Measurements from ENCODE around the gene SH3TC1. TPM values are rescaled to one million over a fixed set of nuclear protein-coding genes. Genes with fewer than 3 reads are reported as not detected.

Gene SH3TC1
- polyA plus RNA-seq, 2 of the 4 experiments (the other 2 are of a cell fraction) = 2.8 to 7.4 TPM

- POLR2A ChIA-PET = no interaction called here
- no CpG with 5 or more reads among the region's 21 CpGs for WGBS (ENCODE audit: missing lambda C conversion rate)
- H3K4me2 ChIP-seq = no peak overlapping the region
- H3K4me1 ChIP-seq = peaks cover 10% of the 10 kb centered on the region
- ATAC-seq (no peak), FAIRE-seq (no peak), DNase-seq (ENCODE audit: low read depth in 1 of 2, low spot score in 1 of 2) (no peak)
- H3K9me3 ChIP-seq = no peaks in the 10 kb centered on the region
- TF ChIP-seq MYC (IDR thresholded peaks at IDR 0.05; ENCODE audit: borderline replicate concordance, low read length) (no peak), HOXA7 (CRISPR knock-in tag; IDR thresholded peaks at IDR 0.05) (no peak), RARB (CRISPR knock-in tag; IDR thresholded peaks at IDR 0.05) (no peak), KDM5A (IDR thresholded peaks at IDR 0.05) (no peak), GATA3 (IDR thresholded peaks at IDR 0.05; ENCODE audit: borderline replicate concordance) (no peak), USF2 (IDR thresholded peaks at IDR 0.05) (no peak), MAZ (IDR thresholded peaks at IDR 0.05; ENCODE audit: borderline replicate concordance, low read depth, low read length) (no peak), ZNF302 (CRISPR knock-in tag; IDR thresholded peaks at IDR 0.05) (no peak), EHF (CRISPR knock-in tag; IDR thresholded peaks at IDR 0.05) (no peak), FOSB (CRISPR knock-in tag; IDR thresholded peaks at IDR 0.05) (no peak), HOXB13 (CRISPR knock-in tag; IDR thresholded peaks at IDR 0.05; ENCODE audit: low read depth) (no peak), ZFP36 (IDR thresholded peaks at IDR 0.05; ENCODE audit: borderline replicate concordance, partially characterized antibody) (no peak)
- no peak overlapping the region for H3K27ac ChIP-seq
- CTCF ChIA-PET = interaction anchor here (0.5 to 2.5 kb wide), 3 partner anchors 11 to 141 kb away, joined by 4 to 5 read pairs (median 4); no protein-coding TSS in a partner anchor
- no peak overlapping the region for H3K4me3 ChIP-seq
Measured at GRCh38 chr4:8219236-8219635, 20.1 kb downstream of the SH3TC1 start.

DNA sequence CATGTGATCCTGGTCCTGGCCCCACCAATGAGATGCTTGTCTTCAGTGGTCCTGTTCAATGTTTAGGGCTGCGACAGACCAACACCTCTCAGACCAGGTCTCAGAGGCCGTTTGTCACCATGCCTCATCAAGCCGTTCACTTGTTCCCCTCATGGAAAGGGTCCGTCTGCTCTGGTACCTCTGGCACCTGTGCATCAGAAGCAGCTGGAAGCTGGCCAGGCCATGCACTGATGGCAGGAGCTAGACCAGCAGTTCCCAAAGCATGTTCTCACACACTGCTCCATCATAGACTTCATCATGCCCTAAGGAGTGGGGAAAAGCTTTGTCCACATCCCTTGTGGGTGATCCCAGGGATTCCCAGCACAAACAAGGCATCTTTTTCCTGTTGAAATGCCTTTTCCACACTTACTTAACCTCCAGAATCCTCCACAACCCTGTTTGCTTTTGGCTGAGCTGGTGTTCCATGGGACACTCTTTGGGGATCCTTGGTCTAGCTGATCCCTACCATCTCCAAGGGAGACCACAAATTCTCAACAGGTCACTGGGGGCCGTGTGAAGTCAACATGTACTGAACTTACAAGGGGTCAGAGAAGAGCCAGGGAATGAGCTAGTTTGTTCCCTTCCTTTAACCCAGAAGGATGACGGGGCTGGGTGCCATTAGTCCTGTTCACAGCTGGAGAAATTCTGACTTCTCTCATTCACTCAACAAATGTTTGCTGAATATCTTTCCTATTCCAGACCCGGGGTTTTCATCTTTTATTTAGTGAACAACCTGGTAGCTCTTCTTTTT is 21.8 kb downstream of the SH3TC1 start:
- TF ChIP-seq BHLHE40 (IDR thresholded peaks at IDR 0.05; ENCODE audit: low read depth, low read length) = no peak
- WGBS (ENCODE audit: missing lambda C conversion rate) = 82% methylated on average over 7 of the region's 7 CpGs
- no peak overlapping the region for H3K4me3 ChIP-seq
- peaks cover 7% of the 10 kb centered on the region for H3K4me1 ChIP-seq
- ATAC-seq (no peak), DNase-seq (ENCODE audit: low read depth in 1 of 2, low spot score in 1 of 2) (no peak), FAIRE-seq (no peak)
- H3K27ac ChIP-seq = no peak overlapping the region
- no peak overlapping the region for H3K4me2 ChIP-seq
- no peaks in the 10 kb centered on the region for H3K9me3 ChIP-seq
- ChIA-PET POLR2A (no interaction called here), CTCF (interaction anchor here (0.6 to 1.6 kb wide), 5 partner anchors 17 to 189 kb away, joined by 3 to 4 read pairs (median 4); no protein-coding TSS in a partner anchor)

DNA sequence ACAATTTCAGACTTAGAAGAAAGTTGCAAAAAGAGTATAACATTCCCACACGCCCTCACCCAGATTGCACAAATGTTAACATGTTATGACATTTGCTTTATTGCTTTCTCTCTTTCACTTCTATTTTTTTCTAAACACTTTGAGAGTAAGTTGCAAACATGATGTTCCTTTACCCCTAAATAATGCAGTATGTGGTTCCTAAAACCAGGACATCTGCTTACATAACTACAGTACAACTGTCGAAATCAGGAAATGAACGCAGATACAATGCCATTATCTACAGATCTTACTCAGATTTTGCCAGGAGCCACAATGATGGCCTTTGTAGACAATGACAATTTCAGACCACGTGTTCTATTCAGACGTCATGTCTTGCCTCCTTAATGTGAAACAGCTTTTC is 22.4 kb downstream of the SH3TC1 start:
- ChIA-PET POLR2A (no interaction called here), CTCF (interaction anchor here (0.6 to 1.6 kb wide), 7 partner anchors 16 to 188 kb away, joined by 3 to 4 read pairs (median 3); no protein-coding TSS in a partner anchor)
- ATAC-seq (no peak), DNase-seq (ENCODE audit: low read depth in 1 of 2, low spot score in 1 of 2) (no peak), FAIRE-seq (no peak)
- no peak overlapping the region for H3K4me3 ChIP-seq
- no peaks in the 10 kb centered on the region for H3K9me3 ChIP-seq
- no peak overlapping the region for H3K4me2 ChIP-seq
- H3K27ac ChIP-seq = no peak overlapping the region
- 87% methylated on average over 5 of the region's 5 CpGs for WGBS (ENCODE audit: missing lambda C conversion rate)
- peaks cover 14% of the 10 kb centered on the region for H3K4me1 ChIP-seq
- TF ChIP-seq CEBPB (IDR thresholded peaks at IDR 0.05) (no peak), ESRRA (IDR thresholded peaks at IDR 0.05; ENCODE audit: borderline replicate concordance, low read length) (no peak), KDM1A (IDR thresholded peaks at IDR 0.05; ENCODE audit: low read depth) (no peak), MAX (IDR thresholded peaks at IDR 0.05) (no peak), HOXA7 (CRISPR knock-in tag; IDR thresholded peaks at IDR 0.05) (no peak), HDAC2 (IDR thresholded peaks at IDR 0.05) (no peak), FOSB (CRISPR knock-in tag; IDR thresholded peaks at IDR 0.05) (no peak), CHD2 (IDR thresholded peaks at IDR 0.05; ENCODE audit: low read length, partially characterized antibody) (no peak), RFX5 (IDR thresholded peaks at IDR 0.05) (no peak), MAZ (IDR thresholded peaks at IDR 0.05; ENCODE audit: borderline replicate concordance, low read depth, low read length) (no peak), RCOR1 (IDR thresholded peaks at IDR 0.05; ENCODE audit: low read depth, low read length) (no peak), ZFP36 (IDR thresholded peaks at IDR 0.05; ENCODE audit: borderline replicate concordance, partially characterized antibody) (no peak), SREBF2 (IDR thresholded peaks at IDR 0.05) (no peak), BHLHE40 (IDR thresholded peaks at IDR 0.05; ENCODE audit: low read depth, low read length) (no peak)
